OCI-LY1 (cell line): Measurements from ENCODE around the gene GSC.
"Not testable (repeated sequence)": the region's sequence is repeated elsewhere in the genome, so short reads cannot be mapped to it uniquely, and the experiment has no call there.

Source experiments
- H2AFZ ChIP-seq: fragments of 200-600 bp; sonication (generic), shearing (Covaris generic); 2 replicates; pipeline ENCODE4 v1.6.0; 2014; ENCODE audit warnings: antibody characterized with exemption, mild to moderate bottlenecking, low read length
- H3F3A ChIP-seq: fragments of 200-600 bp; sonication (generic), shearing (Covaris generic); 2 replicates; pipeline ENCODE4 v1.6.0; 2014; ENCODE audit warnings: mild to moderate bottlenecking, antibody characterized with exemption, low read length, moderate library complexity; ENCODE audit not compliant: insufficient read depth
- H3K27ac ChIP-seq: fragments of 200-600 bp; sonication (generic); 2 replicates; pipeline ENCODE4 v1.5.1; 2014; ENCODE audit warnings: low read length, mixed run types, mild to moderate bottlenecking, low read depth; ENCODE audit not compliant: poor library complexity, severe bottlenecking
- H3K27me3 ChIP-seq: fragments of 200-600 bp; sonication (generic); 2 replicates; pipeline ENCODE4 v1.6.0; 2014; ENCODE audit warnings: antibody characterized with exemption, mild to moderate bottlenecking, low read length, moderate library complexity; ENCODE audit not compliant: insufficient read depth
- H3K36me3 ChIP-seq: fragments of 200-600 bp; sonication (generic); 2 replicates; pipeline ENCODE4 v1.6.1; 2014; ENCODE audit warnings: mild to moderate bottlenecking, antibody characterized with exemption, low read length, moderate library complexity, mixed read lengths; ENCODE audit not compliant: insufficient read depth
- H3K4me1 ChIP-seq: fragments of 200-600 bp; sonication (generic); 2 replicates; pipeline ENCODE4 v1.5.1; 2014; ENCODE audit warnings: mild to moderate bottlenecking, low read length, moderate library complexity; ENCODE audit not compliant: insufficient read depth, severe bottlenecking
- H3K4me2 ChIP-seq: fragments of 200-600 bp; sonication (generic), shearing (Covaris generic); 2 replicates; pipeline ENCODE4 v1.6.1; 2014; ENCODE audit warnings: low read length
- H3K4me3 ChIP-seq: fragments of 200-600 bp; sonication (generic); 2 replicates; pipeline ENCODE4 v1.5.1; 2014; ENCODE audit warnings: low read length, low read depth, mild to moderate bottlenecking, mixed read lengths; ENCODE audit not compliant: poor library complexity, severe bottlenecking
- H3K79me2 ChIP-seq: fragments of 200-600 bp; shearing (Covaris generic); 2 replicates; pipeline ENCODE4 v1.6.1; 2016; ENCODE audit warnings: mixed run types, low read length, mixed read lengths; ENCODE audit not compliant: insufficient read depth
- H3K9ac ChIP-seq: fragments of 200-600 bp; sonication (generic), shearing (Covaris generic); 2 replicates; pipeline ENCODE4 v1.6.1; 2014; ENCODE audit warnings: mild to moderate bottlenecking, low read length, mixed read lengths
- H3K9me2 ChIP-seq: fragments of 200-600 bp; sonication (generic), shearing (Covaris generic); 2 replicates; pipeline ENCODE4 v1.6.1; 2014; ENCODE audit warnings: low read depth, mild to moderate bottlenecking, low read length, mixed read lengths
- H3K9me3 ChIP-seq: fragments of 200-600 bp; shearing (Covaris generic); 2 replicates; pipeline ENCODE4 v1.6.1; 2014; ENCODE audit warnings: low read length, mixed read lengths
- H4K20me1 ChIP-seq: fragments of 200-600 bp; sonication (generic), shearing (Covaris generic); 2 replicates; pipeline ENCODE4 v1.6.0; 2016; ENCODE audit warnings: mild to moderate bottlenecking, low read length; ENCODE audit not compliant: insufficient read depth
- EZH2 ChIP-seq: fragments of 200-600 bp; sonication (generic), shearing (Covaris generic); IDR thresholded peaks from 2 replicates; pipeline ENCODE4 v1.8.0; 2017; ENCODE audit warnings: borderline replicate concordance, mixed run types, mild to moderate bottlenecking, antibody characterized with exemption, low read length, moderate library complexity, mixed read lengths
- TF ChIP-seq, protein P1 (sequence below): fragments of 200-600 bp; sonication (generic), shearing (Covaris generic); IDR thresholded peaks from 2 replicates; pipeline ENCODE4 v1.5.1; 2017; ENCODE audit warnings: mild to moderate bottlenecking, antibody characterized with exemption, low read length, moderate library complexity, mixed read lengths

GSC gene

GRCh38 chr14:94738751-94739150 lies 31.2 kb downstream of the GSC start:
- H3K9me2 ChIP-seq, result no peaks in the 10 kb centered on the region

DNA sequence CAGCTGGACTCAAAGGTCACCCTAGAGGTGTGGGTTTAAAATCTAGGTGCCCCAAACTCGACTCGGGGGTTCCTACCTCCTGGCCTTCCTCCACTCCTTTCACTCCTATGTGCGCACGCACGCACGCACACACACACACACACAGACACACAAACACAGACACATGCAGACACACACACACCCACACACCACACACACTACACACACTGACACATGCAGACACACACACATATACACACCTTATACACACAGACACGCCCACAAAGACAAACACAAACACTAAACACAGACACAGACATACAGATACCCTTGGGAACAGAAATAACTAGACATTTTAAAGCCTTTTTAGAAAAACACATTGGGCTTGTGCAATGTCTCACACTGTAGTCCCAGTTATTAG lies 31.8 kb downstream of the GSC start:
- peaks cover 5% of the 10 kb centered on the region; the same call in 1 of the 2 replicates for H3K27me3 ChIP-seq
- no peaks in the 10 kb centered on the region for H3K9me3 ChIP-seq
- no peak overlapping the region for H3K4me2 ChIP-seq
- no peaks in the 10 kb centered on the region for H3K9me2 ChIP-seq
- no peaks in the 10 kb centered on the region for H3F3A ChIP-seq
- H2AFZ ChIP-seq, result no peak overlapping the region
- no peaks in the 10 kb centered on the region for H3K79me2 ChIP-seq
- TF ChIP-seq, protein P1, sequence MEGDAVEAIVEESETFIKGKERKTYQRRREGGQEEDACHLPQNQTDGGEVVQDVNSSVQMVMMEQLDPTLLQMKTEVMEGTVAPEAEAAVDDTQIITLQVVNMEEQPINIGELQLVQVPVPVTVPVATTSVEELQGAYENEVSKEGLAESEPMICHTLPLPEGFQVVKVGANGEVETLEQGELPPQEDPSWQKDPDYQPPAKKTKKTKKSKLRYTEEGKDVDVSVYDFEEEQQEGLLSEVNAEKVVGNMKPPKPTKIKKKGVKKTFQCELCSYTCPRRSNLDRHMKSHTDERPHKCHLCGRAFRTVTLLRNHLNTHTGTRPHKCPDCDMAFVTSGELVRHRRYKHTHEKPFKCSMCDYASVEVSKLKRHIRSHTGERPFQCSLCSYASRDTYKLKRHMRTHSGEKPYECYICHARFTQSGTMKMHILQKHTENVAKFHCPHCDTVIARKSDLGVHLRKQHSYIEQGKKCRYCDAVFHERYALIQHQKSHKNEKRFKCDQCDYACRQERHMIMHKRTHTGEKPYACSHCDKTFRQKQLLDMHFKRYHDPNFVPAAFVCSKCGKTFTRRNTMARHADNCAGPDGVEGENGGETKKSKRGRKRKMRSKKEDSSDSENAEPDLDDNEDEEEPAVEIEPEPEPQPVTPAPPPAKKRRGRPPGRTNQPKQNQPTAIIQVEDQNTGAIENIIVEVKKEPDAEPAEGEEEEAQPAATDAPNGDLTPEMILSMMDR, result no peak
- no peak for TF ChIP-seq EZH2
- no peaks in the 10 kb centered on the region for H3K4me1 ChIP-seq
- H3K36me3 ChIP-seq, result no peaks in the 10 kb centered on the region
- H4K20me1 ChIP-seq, result no peaks in the 10 kb centered on the region
- no peak overlapping the region for H3K27ac ChIP-seq
- no peak overlapping the region for H3K4me3 ChIP-seq
- H3K9ac ChIP-seq, result no peak overlapping the region

More at GRCh38 chr14:94738751-94739150, 31.2 kb downstream of the GSC start:
- no peaks in the 10 kb centered on the region for H3K9me3 ChIP-seq
- H3F3A ChIP-seq, result no peaks in the 10 kb centered on the region
- peaks cover 3% of the 10 kb centered on the region; the same call in 1 of the 2 replicates for H3K27me3 ChIP-seq
- H3K36me3 ChIP-seq, result no peaks in the 10 kb centered on the region
- TF ChIP-seq, protein P1, result no peak
- no peak for TF ChIP-seq EZH2
- H4K20me1 ChIP-seq, result no peaks in the 10 kb centered on the region
- no peak overlapping the region for H3K27ac ChIP-seq
- no peaks in the 10 kb centered on the region for H3K4me1 ChIP-seq
- no peak overlapping the region for H3K4me3 ChIP-seq
- H2AFZ ChIP-seq, result no peak overlapping the region
- H3K9ac ChIP-seq, result no peak overlapping the region
- no peak overlapping the region for H3K4me2 ChIP-seq
- H3K79me2 ChIP-seq, result no peaks in the 10 kb centered on the region

- Histone ChIP-seq H3K79me2 (no peaks in the 10 kb centered on the region), H2AFZ (no peak overlapping the region)
Observed at GRCh38 chr14:94728950-94729349, 41.0 kb downstream of the GSC start.

GRCh38 chr14:94728440-94728839 lies 41.5 kb downstream of the GSC start:
- not testable (repeated sequence) for H3K9me2 ChIP-seq, H3K9ac ChIP-seq, H3K27ac ChIP-seq, H3K27me3 ChIP-seq, H3F3A ChIP-seq, H3K4me3 ChIP-seq, H3K4me1 ChIP-seq, H3K4me2 ChIP-seq, H3K79me2 ChIP-seq, H2AFZ ChIP-seq, H3K36me3 ChIP-seq, H3K9me3 ChIP-seq, H4K20me1 ChIP-seq

More at GRCh38 chr14:94728950-94729349, 41.0 kb downstream of the GSC start:
- H3K27ac ChIP-seq, result no peak overlapping the region
- TF ChIP-seq, protein P1, result no peak
- no peak for TF ChIP-seq EZH2
- no peaks in the 10 kb centered on the region for H3K4me1 ChIP-seq
- H3K9me3 ChIP-seq, result no peaks in the 10 kb centered on the region
- H3F3A ChIP-seq, result no peaks in the 10 kb centered on the region
- no peak overlapping the region for H3K9ac ChIP-seq
- no peak overlapping the region for H3K4me3 ChIP-seq
- H3K9me2 ChIP-seq, result no peaks in the 10 kb centered on the region
- H3K4me2 ChIP-seq, result no peak overlapping the region
- H3K27me3 ChIP-seq, result peaks cover 3% of the 10 kb centered on the region; the same call in 1 of the 2 replicates
- no peaks in the 10 kb centered on the region for H4K20me1 ChIP-seq
- H3K36me3 ChIP-seq, result no peaks in the 10 kb centered on the region

- not testable (repeated sequence) for H4K20me1 ChIP-seq, H3F3A ChIP-seq, H3K9me3 ChIP-seq, H3K79me2 ChIP-seq, H3K27me3 ChIP-seq, H3K4me1 ChIP-seq, H3K27ac ChIP-seq, H3K9me2 ChIP-seq, H3K9ac ChIP-seq, H3K4me3 ChIP-seq, H3K36me3 ChIP-seq, H3K4me2 ChIP-seq, H2AFZ ChIP-seq
Observed at GRCh38 chr14:94726649-94727048, 43.3 kb downstream of the GSC start.
